Activated CD4-positive, alpha-beta T cell treated with anti-CD3 and anti-CD28 coated beads, Interleukin-2, amount 10 ng/mL, durations not matched to agents 24 days and 14 days (primary cell): Measurements from ENCODE around the gene GPR155. TPM values are rescaled to one million over a fixed set of nuclear protein-coding genes. Genes with fewer than 3 reads are reported as not detected.
"Not testable (repeated sequence)": the region's sequence is repeated elsewhere in the genome, so short reads cannot be mapped to it uniquely, and the experiment has no call there.

Experiments used
- DNase-seq: peaks from one replicate; pipeline ENCODE4 v3.0.0; 2022
- H3K27ac Mint-ChIP-seq: one replicate; pipeline ENCODE4 v1.8.0; 2022; ENCODE audit warnings: mild to moderate bottlenecking, mixed read lengths
- H3K27me3 Mint-ChIP-seq: one replicate; pipeline ENCODE4 v1.8.0; 2022; ENCODE audit warnings: mixed read lengths
- H3K36me3 Mint-ChIP-seq: one replicate; pipeline ENCODE4 v1.8.0; 2022; ENCODE audit warnings: low read depth, mild to moderate bottlenecking, mixed read lengths
- H3K4me1 Mint-ChIP-seq: one replicate; pipeline ENCODE4 v1.8.0; 2021; ENCODE audit warnings: mixed read lengths
- H3K4me3 Mint-ChIP-seq: one replicate; pipeline ENCODE4 v1.8.0; 2022; ENCODE audit warnings: mild to moderate bottlenecking, moderate library complexity, mixed read lengths
- H3K9me3 Mint-ChIP-seq: one replicate; pipeline ENCODE4 v1.8.0; 2021; ENCODE audit warnings: mixed read lengths
- intact Hi-C: fragments of 100-400 bp; cut with micrococcal nuclease; formaldehyde crosslinking; loops from one replicate; pipeline ENCODE4 v1.15.1; 2023
- total RNA-seq: library from RNA; stranded (reverse); gene quantifications from 2 replicates; pipeline ENCODE4 v1.2.3, GENCODE V29; 2022

The GPR155 gene
- total RNA-seq, 1 donor from 2014 or later = 3.6 TPM

DNA sequence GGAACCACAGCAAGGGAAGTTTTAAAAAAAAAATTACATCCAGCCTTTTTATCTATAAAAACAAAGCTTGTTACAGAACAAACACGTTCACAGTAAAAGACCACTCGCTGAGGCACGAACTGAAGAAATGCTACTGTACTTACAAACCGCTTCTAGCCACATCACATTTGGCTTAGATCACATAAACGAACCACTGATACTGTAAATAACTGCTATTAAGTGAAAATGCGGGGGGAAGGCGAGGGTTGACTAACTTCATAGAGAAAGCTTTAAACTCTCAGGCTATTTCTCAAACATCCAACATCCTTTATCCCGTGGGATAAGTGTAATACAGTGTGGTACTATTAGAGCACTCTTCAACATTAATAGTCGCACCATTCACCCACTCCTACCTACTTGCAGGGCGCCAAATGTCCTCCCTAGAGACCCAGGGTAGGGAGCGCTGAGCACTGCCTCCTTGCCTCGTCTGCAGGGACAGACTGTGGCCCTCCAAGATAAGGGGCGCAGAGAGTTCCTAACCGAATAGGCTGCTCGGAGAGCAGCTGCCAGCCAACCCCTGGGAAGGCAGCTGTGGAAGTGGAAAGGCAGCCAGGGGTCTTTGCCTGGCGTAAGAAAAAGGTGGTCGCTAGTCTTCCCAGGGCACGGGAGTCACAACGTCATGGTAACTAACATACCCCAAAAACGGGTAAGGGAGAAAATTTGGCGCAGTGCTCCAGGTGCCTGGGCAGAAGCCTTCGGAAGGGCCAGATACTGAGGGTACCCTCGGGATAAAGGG is 854 bp downstream of the GPR155 start:
- peak overlapping the region; percentile 90 for H3K27ac Mint-ChIP-seq
- peaks cover 12% of the 10 kb centered on the region for H3K36me3 Mint-ChIP-seq
- DNase-seq = peak; percentile 79
- H3K9me3 Mint-ChIP-seq = no peaks in the 10 kb centered on the region
- peaks cover 43% of the 10 kb centered on the region for H3K4me1 Mint-ChIP-seq
- no peaks in the 10 kb centered on the region for H3K27me3 Mint-ChIP-seq
- intact Hi-C loops = loop anchor here (1.0 to 10.0 kb wide), 9 partner anchors 20 to 695 kb away; partner anchors contain the start of genes ATF2, ATP5MC3, OLA1 and SP3
- peak overlapping the region; percentile 95 for H3K4me3 Mint-ChIP-seq

DNA sequence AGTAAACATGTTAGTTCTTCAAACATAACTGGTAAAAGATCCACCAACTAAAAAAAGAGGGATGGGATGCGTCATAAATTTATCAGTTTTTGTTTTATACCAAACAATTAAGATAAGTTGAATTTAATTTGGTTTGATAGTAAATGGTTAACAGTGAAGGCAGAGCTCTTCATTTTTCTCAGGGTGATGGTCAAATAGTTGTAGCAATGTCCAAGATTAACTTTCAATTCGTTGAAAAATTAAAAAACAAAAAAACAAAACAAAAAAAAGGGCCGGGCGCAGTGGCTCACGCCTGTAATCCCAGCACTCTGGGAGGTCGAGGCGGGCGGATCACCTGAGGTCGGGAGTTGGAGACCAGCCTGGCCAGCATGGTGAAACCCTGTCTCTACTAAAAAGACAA is 1.8 kb downstream of the GPR155 start:
- peak; percentile 55 for DNase-seq

DNA sequence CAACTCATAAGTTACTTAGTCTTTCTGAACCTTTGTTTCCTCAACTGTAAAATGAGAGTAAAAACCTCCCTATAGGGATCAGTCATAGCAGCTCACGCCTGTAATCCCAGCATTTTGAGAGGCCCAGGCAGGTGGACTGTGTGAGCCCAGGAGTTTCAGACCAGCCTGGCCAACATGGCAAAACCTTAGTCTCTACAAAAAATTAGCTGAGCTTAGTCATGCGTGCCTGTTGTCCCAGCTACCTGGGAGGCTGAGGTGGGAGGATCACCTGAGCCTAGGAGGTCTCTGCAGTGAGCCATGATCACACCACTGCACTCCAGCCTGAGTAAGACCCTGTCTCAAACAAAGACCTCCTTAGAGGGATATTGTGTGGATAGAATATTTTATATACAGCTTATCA is 2.3 kb downstream of the GPR155 start:
- H3K27ac Mint-ChIP-seq = no peak overlapping the region
- no peaks in the 10 kb centered on the region for H3K27me3 Mint-ChIP-seq
- peaks cover 31% of the 10 kb centered on the region for H3K4me1 Mint-ChIP-seq
- peak; percentile 53 for DNase-seq
- intact Hi-C loops = loop anchor here (10.0 kb wide), 1 partner anchor 520 kb away; the partner anchor contains the start of gene SP3
- peaks cover 18% of the 10 kb centered on the region for H3K36me3 Mint-ChIP-seq
- no peaks in the 10 kb centered on the region for H3K9me3 Mint-ChIP-seq
- peak overlapping the region; percentile 95 for H3K4me3 Mint-ChIP-seq

More for the DNA sequence above, 1.8 kb downstream of the GPR155 start:
- not testable (repeated sequence) for H3K27me3 Mint-ChIP-seq, H3K27ac Mint-ChIP-seq, H3K9me3 Mint-ChIP-seq
- peaks cover 14% of the 10 kb centered on the region for H3K36me3 Mint-ChIP-seq
- peaks cover 36% of the 10 kb centered on the region for H3K4me1 Mint-ChIP-seq
- intact Hi-C loops = loop anchor here (1.0 to 10.0 kb wide), 3 partner anchors 19 to 520 kb away; partner anchors contain the start of gene SP3
- H3K4me3 Mint-ChIP-seq = peak overlapping the region; percentile 95

DNA sequence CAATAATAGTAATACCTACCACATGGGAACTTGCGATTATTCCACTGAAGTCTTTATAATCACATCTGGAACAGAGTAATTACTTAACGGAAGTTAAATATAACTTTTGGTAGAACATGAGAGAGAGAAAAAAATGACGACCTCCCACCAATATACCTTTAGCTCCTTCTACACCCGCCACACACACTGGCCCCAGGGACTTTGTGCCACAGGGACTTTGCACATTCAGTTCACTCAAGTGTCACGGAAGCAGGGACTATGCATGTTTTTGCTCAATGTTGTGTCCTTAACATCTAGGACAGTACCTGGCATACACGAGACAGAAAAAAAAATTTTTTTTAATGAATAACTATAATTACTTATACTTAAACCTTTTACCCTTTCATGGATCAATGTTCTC is 4.0 kb downstream of the GPR155 start:
- Mint-ChIP-seq H3K9me3 (no peaks in the 10 kb centered on the region), H3K27ac (no peak overlapping the region), H3K4me3 (no peak overlapping the region), H3K27me3 (no peaks in the 10 kb centered on the region), H3K4me1 (peaks cover 20% of the 10 kb centered on the region), H3K36me3 (peaks cover 30% of the 10 kb centered on the region)
- peak; percentile 45 for DNase-seq
- intact Hi-C loops = loop anchor here (10.0 kb wide), 1 partner anchor 518 kb away; the partner anchor contains the start of gene SP3

DNA sequence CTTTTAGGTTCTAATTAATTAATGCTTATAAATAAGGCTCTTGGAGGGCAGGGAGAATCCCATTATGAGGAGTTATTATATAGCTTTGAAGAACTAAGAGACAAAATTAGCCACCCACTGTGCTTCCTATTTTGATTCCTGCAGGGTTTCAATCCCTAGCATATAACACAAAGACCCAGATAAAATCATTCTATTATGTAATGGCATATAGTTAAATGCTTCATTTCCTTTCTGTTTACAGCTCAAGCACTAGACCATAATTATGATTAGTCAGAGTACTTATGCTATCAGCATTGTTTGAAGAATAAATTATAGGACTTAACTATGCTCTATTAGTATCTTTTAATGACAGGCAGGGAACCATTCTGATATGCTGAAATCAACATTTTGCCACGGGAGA is 9.1 kb downstream of the GPR155 start:
- no peaks in the 10 kb centered on the region for H3K27me3 Mint-ChIP-seq
- no peaks in the 10 kb centered on the region for H3K9me3 Mint-ChIP-seq
- peaks cover 7% of the 10 kb centered on the region for H3K4me1 Mint-ChIP-seq
- H3K4me3 Mint-ChIP-seq = no peak overlapping the region
- DNase-seq = no peak
- peaks cover 41% of the 10 kb centered on the region for H3K36me3 Mint-ChIP-seq
- intact Hi-C loops = no loop called here
- H3K27ac Mint-ChIP-seq = no peak overlapping the region

DNA sequence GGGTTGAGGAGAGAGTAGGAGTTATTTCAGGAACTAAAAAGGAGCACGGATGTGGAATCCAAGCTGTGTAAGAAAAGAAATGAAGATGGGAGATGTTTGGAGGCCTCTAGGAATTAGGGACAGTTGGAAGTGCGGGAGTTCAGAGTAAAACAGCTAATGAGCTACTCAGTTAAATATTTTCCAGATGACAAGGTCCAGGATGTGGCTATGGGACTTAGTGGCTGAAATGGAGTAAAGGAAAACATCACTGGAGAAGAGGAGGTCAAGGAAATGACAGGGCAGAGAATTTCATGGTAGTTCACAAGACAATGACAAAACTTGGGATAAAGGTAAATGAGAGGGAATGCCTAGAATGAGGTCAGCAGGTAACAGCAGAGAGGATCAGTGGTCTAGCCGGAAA is 13.0 kb downstream of the GPR155 start:
- no peak overlapping the region for H3K27ac Mint-ChIP-seq
- H3K4me3 Mint-ChIP-seq = no peak overlapping the region
- DNase-seq = no peak
- H3K9me3 Mint-ChIP-seq = no peaks in the 10 kb centered on the region
- H3K4me1 Mint-ChIP-seq = peaks cover 4% of the 10 kb centered on the region
- no peaks in the 10 kb centered on the region for H3K27me3 Mint-ChIP-seq
- intact Hi-C loops = no loop called here
- H3K36me3 Mint-ChIP-seq = peaks cover 23% of the 10 kb centered on the region

DNA sequence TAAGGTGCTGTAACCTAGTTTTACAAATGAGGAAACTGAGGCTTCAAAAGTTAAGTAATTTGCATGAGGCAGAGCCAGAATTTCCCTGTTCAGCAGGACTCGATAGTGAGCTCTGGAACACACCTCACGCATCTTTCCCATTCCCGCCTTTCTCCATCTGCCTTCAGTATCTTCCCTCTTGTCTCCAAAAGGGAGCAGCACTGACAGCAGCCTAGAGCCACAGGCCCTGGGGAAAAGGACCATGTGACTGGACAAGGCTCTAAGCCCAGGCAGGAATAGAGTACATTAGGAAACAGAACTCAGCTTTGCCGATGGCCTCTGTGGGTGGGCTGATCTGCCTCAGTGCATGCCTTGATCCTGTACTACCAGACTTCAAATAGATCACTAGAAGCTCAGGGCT is 21.5 kb downstream of the GPR155 start:
- Mint-ChIP-seq H3K27me3 (no peaks in the 10 kb centered on the region), H3K27ac (no peak overlapping the region), H3K9me3 (no peaks in the 10 kb centered on the region), H3K4me3 (no peak overlapping the region), H3K4me1 (no peaks in the 10 kb centered on the region), H3K36me3 (peaks cover 18% of the 10 kb centered on the region)
- intact Hi-C loops = no loop called here
- no peak for DNase-seq

DNA sequence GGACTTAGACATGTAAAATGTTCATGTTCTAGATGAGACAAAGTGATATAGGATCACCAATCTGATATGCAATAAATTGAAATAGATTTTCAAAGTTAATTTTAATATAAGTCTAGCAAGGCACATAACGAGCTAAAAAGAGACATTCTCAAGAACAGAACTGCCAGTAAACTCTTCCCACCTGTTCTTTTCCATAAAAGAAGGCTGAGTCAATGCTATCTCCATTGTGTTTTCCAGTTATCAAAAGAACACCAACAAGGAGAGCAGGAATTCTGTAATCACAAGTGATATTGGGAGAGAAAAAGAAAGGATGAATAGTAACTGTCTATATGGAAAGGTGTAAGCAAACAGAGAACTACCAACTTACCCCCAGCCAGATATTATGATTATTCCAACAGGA is 25.6 kb downstream of the GPR155 start:
- intact Hi-C loops = no loop called here
- Mint-ChIP-seq H3K4me3 (no peak overlapping the region), H3K27me3 (no peaks in the 10 kb centered on the region), H3K36me3 (peaks cover 19% of the 10 kb centered on the region), H3K9me3 (no peaks in the 10 kb centered on the region), H3K27ac (no peak overlapping the region), H3K4me1 (no peaks in the 10 kb centered on the region)
- no peak for DNase-seq

DNA sequence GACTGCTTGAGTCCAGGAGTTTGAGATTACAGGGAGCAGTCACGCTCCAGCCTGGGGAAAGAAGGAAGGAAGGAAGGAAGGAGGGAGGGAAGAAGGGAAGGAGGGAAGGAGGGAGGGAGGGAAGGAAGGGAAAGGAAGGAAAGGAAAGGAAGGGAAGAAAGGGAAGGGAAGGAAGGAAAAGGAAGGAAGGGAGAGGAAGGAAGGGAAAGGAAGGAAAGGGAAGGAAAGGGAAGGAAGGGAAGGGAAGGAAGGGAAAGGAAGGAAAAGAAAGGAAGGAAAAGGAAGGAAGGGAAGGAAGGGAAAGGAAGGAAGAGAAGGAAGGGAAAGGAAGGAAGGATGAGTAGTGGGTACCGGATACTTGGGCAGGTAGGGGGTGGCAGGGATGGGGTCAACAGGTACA is 32.3 kb downstream of the GPR155 start:
- H3K27ac Mint-ChIP-seq = no peak overlapping the region
- intact Hi-C loops = no loop called here
- peaks cover 34% of the 10 kb centered on the region for H3K36me3 Mint-ChIP-seq
- H3K4me3 Mint-ChIP-seq = no peak overlapping the region
- no peaks in the 10 kb centered on the region for H3K9me3 Mint-ChIP-seq
- peaks cover 7% of the 10 kb centered on the region for H3K4me1 Mint-ChIP-seq
- no peak for DNase-seq
- H3K27me3 Mint-ChIP-seq = no peaks in the 10 kb centered on the region

DNA sequence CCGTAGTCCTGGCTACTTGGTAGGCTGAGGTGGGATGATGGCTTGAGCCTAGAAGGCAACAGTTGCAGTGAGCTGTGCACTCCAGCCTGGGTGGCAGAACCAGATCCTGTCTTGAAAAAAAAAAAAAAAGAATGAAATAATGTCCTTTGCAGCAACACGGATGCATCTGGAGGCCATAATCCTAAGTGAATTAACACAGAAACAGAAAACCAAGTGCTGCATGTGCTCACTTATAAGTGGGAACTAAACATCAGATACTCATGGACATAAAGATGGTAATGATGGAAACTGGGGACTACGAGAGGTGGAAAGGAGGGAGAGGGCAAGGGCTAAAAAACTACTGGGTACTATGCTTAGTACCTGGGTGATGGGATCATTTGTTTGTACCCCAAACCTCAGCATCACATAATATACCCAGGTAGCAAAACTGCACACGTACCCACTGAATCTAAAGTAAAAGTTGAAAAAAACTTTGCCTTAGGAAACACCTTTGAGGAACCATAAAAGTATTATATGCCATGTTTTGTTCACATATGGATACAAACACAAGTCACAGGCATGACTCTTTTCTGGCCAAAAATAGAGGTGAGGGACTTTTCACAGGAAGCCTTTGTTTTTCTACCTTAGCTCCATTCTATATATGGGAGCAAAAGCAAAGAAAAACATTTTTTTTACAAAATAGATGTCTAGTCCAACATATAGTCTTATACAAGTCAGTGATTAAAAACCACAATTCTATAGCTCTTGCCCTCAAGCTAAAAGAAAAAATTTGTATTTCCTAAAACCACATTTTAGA is 36.6 kb downstream of the GPR155 start:
- Mint-ChIP-seq H3K27ac (peak overlapping the region; percentile 27), H3K36me3 (peaks cover 35% of the 10 kb centered on the region), H3K27me3 (no peaks in the 10 kb centered on the region), H3K9me3 (no peaks in the 10 kb centered on the region), H3K4me1 (peaks cover 9% of the 10 kb centered on the region), H3K4me3 (peak overlapping the region; percentile 5)
- intact Hi-C loops = no loop called here
- no peak for DNase-seq

DNA sequence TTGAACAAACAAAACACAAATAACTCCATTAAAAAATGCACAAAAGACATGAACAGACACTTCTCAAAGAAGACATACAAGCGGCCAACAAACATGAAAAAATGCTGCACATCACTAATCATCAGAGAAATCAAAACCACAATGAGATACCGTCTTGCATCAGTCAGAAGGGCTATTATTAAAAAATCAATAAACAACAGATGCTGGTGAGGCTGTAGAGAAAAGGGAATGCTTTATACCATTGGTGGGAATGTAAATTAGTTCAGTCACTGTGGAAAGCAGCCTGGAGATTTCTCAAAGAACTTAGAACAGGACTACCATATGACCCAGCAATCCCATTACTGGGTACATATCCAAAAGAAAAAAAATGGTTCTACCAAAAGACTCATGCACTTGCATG is 37.8 kb downstream of the GPR155 start:
- Mint-ChIP-seq H3K36me3 (peaks cover 39% of the 10 kb centered on the region), H3K27ac (no peak overlapping the region), H3K9me3 (no peaks in the 10 kb centered on the region), H3K27me3 (no peaks in the 10 kb centered on the region), H3K4me1 (peaks cover 9% of the 10 kb centered on the region), H3K4me3 (no peak overlapping the region)
- intact Hi-C loops = no loop called here
- DNase-seq = no peak

DNA sequence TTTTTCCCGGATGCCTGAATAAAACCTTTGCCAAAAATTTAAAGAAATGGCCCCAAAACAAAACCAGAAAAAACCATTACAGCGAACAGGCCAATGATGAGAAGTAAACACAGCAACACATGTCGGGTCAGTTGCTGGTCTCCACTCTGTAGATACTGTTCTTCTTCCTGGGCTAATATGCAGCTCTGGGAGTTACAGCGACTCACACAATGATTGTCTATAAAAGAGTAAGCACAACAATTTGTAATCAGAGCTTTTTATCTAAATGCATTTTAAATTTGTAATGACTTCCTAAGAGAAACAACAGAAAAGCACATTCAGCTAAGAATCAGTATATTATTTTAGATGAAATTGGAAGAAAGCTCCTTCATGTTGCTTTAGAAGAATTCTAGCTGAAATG is 40.3 kb downstream of the GPR155 start:
- H3K4me1 Mint-ChIP-seq = peaks cover 9% of the 10 kb centered on the region
- no peak for DNase-seq
- H3K27ac Mint-ChIP-seq = no peak overlapping the region
- H3K4me3 Mint-ChIP-seq = no peak overlapping the region
- no peaks in the 10 kb centered on the region for H3K9me3 Mint-ChIP-seq
- intact Hi-C loops = no loop called here
- H3K27me3 Mint-ChIP-seq = no peaks in the 10 kb centered on the region
- peaks cover 29% of the 10 kb centered on the region for H3K36me3 Mint-ChIP-seq

DNA sequence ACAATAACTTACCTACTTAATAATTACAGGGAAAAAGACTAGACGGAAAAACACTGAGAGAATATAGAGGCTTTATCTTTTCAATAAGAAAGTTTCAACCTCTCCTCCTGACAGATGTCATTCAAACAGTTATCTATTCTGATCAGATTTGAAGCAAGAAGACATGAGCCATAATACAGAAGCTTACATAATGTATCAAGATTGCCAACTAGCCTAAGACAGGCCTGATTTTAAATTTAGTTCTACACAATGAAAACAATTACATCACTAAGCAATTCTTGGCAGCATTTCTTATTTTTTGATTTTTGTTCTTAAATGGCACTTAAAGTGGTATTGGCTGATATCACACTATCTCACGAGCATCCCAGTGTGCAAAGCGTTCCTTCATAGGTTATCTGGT is 41.6 kb downstream of the GPR155 start:
- Mint-ChIP-seq H3K9me3 (no peaks in the 10 kb centered on the region), H3K27ac (no peak overlapping the region), H3K4me1 (peaks cover 5% of the 10 kb centered on the region), H3K4me3 (no peak overlapping the region), H3K27me3 (no peaks in the 10 kb centered on the region), H3K36me3 (peaks cover 29% of the 10 kb centered on the region)
- intact Hi-C loops = no loop called here
- DNase-seq = no peak

DNA sequence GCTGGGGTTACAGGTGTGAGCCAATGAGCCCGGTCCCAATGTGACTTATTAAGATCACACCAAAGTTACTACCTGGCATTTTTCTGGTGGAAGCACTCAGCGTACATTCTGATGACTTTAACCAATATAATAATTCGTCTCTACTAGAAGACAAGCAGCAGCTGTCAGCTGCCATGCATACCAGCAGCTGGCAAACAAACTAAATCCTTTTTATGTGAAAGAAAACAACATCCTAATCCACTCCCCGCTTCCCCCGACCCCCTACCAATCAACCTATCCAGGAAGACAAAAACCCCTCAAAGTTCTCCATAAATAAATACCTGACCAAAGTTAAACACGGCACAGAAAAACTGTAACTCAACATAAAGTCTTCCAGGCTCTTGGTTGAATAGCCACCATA is 42.1 kb downstream of the GPR155 start:
- Mint-ChIP-seq H3K27me3 (no peaks in the 10 kb centered on the region), H3K27ac (no peak overlapping the region), H3K9me3 (no peaks in the 10 kb centered on the region), H3K36me3 (peaks cover 31% of the 10 kb centered on the region), H3K4me1 (peaks cover 2% of the 10 kb centered on the region), H3K4me3 (no peak overlapping the region)
- intact Hi-C loops = no loop called here
- DNase-seq = no peak
